Amniotic epithelial cell (primary cell): Measurements from ENCODE around the gene MAP3K10.
"Not testable (repeated sequence)": the region's sequence is repeated elsewhere in the genome, so short reads cannot be mapped to it uniquely, and the experiment has no call there.

ENCODE experiments used
- DNase-seq: peaks from one replicate; pipeline ENCODE4 v3.0.0-alpha.2; 2010; ENCODE audit warnings: low read depth

The MAP3K10 gene

GRCh38 chr19:40190891-40191835, at the start of gene MAP3K10:
TSS of gene MAP3K10 (plus strand) at chr19:40191426. CDS start at chr19:40192032, 606 bp downstream.
- peak; percentile 57 for DNase-seq

- DNase-seq, result no peak
Measured at GRCh38 chr19:40141551-40141950, 49.7 kb upstream of the MAP3K10 start.

- DNase-seq, result no peak
Measured at GRCh38 chr19:40143612-40144011, 47.6 kb upstream of the MAP3K10 start.

DNA sequence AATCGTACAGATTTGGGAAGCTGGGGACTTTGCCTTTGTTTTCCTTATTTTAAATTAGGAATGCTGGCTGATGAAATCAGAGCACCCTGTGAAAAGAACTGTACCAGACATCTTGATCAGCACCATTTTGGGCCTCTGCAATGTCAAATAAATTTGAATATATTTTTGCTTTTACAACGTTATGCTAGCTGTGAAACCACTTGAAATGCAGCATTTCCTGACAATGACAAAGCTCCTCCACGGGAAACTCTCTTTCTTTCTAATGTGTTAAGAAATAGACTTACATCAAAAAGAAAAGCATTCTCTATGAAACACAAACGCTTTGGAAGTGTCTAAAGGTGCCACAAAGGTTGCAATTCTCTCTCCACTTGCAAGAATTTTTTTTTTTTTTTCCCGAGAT, 47.1 kb upstream of the MAP3K10 start:
- DNase-seq, result no peak

- no peak for DNase-seq
Measured at GRCh38 chr19:40144947-40145748, 46.1 kb upstream of the MAP3K10 start.

- DNase-seq, result not testable (repeated sequence)
Measured at GRCh38 chr19:40145749-40146029, 45.5 kb upstream of the MAP3K10 start.

DNA sequence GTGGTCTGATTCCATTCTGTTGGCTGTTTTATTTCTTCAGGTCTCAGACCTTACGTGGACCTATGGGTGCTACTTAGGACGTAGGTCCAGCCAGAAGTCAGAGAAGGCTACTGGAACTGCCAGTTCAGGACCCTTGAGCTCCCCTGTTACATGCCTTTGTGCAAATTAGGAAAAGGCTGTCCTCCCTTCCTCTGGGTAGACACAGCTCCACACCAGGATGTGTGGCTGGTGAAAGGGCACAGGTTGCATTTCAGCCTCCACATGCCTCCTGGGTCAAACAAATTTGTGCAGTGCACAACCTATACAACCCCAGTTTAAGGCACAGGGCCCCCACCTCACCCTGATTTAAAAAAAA, 43.9 kb upstream of the MAP3K10 start:
- no peak for DNase-seq

GRCh38 chr19:40147693-40148347, 43.4 kb upstream of the MAP3K10 start:
- DNase-seq, result peak; percentile 50

DNA sequence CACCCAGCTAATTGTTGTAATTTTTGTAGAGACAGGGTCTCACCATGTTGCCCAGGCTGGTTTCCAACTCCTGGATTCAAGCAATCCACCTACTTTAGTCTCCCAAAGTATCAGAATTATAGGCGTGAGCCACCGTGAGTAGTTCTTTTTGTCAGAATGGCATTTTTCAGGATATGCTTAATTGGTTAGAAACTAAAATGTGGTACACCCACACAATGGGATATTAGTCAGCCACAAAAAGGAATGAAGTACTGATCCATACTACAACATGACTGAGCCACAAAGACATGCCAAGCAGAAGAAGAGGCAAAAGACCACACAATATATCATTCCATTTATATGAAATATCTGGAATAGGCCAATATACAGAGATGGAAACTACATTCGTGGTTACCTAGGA, 41.7 kb upstream of the MAP3K10 start:
- DNase-seq, result no peak

DNA sequence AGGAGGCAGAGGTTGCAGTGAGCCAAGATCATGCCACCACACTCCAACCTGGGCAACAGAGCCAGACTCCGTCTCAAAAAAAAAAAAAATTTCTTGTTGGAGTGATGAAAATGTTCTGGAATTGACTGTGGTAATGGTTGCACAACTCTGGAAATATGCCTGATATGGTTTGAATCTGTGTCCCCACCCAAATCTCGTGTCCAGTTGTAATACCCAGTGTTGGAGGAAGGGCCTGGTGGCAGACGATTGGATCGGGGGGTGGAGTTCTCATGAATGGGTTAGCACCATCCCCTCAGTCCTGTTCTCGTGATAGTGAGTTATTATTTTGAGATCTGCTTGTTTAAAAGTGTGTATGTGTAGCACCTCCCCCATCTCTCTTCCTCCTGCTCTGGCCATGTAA, 41.1 kb upstream of the MAP3K10 start:
- peak; percentile 35 for DNase-seq

DNA sequence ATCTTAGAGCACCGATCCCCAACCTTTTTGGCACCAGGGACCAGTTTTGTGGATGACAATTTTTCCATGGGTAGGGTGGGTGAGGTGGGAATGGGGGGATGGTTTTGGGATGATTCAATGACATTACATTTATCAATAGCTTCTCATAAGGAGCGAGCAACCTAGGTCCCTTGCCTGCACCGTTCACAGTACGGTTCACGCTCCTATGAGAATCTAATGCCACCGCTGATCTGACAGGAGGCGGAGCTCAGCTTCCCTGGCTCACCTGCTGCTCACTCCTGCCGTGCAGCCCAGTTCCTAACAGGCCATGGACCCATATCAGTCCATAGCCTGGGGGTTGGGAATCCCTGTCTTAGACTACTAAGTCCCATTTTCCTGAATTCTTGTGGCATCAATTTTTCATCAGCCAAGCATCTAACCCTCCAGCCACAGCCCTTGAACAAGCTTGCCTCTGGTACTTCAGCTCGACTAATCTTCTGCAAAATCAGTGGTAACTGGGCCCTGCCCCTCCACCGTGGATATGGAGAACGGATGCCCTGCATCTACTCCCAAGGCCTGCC, 37.0 kb upstream of the MAP3K10 start:
- DNase-seq, result no peak

DNA sequence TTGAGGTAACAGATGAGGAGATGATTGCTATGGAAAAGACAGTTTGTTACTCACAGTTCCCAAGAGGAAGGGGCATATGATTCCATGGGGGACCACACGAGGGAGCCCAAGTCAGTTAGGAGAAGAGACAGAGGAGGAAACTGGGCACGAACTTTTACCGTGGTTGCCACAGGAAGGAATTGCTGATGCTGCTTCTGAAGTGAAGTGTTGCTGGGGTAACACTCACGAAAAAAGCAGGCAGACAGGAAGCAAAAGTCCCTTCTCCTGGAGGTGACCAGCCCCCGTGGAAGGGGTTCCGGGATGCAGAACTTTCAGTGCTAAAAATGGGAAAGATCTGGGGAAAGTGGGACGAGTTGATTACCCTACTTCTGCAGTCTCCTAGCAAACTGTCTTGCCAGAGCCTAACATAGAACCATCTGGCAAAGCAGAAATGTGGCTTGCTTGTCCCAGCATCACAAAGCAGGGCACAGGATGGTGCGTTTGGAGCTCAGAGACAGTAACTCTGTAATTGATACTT, 35.4 kb upstream of the MAP3K10 start:
- DNase-seq, result peak; percentile 21

GRCh38 chr19:40157059-40157458, 34.2 kb upstream of the MAP3K10 start:
- DNase-seq, result no peak

DNA sequence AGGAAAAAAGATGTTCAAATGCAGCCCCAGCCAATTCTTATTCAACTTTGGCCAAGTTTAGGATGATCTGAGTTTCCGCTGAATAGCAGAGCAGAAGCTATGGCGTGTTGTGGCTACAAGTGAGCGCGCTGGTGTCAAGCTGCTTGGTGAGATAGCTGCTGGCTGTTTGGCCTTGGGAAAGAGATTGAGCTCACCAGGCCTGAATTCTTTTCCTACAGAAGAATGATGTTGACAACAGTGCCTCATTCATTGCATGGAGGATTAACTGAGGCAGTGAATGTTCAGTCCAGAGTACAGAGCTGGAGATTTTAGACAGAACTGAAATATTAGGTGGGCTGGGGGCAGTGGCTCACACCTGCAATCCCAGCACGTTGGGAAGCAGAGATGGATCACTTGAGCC, 31.5 kb upstream of the MAP3K10 start:
- DNase-seq, result peak; percentile 21

DNA sequence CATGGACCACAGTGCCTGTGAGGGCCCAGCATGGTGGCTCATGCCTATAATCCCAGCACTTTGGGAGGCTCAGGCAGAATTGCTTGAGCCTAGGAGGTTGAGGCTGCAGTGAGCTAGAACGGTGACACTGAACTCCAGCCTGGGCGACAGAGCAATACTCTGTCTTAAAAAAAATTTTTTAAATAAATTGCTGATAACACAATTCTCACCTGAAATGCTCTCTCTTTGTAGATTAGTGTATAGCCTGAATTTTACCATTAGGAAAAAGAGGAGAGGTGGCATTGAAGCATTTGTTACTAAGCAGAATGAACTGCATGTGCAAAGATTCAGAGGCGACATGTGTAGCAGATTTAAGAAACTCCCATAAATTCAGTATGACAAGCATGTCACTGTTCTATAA, 29.1 kb upstream of the MAP3K10 start:
- DNase-seq, result no peak

GRCh38 chr19:40163541-40164129, 27.6 kb upstream of the MAP3K10 start:
- no peak for DNase-seq

DNA sequence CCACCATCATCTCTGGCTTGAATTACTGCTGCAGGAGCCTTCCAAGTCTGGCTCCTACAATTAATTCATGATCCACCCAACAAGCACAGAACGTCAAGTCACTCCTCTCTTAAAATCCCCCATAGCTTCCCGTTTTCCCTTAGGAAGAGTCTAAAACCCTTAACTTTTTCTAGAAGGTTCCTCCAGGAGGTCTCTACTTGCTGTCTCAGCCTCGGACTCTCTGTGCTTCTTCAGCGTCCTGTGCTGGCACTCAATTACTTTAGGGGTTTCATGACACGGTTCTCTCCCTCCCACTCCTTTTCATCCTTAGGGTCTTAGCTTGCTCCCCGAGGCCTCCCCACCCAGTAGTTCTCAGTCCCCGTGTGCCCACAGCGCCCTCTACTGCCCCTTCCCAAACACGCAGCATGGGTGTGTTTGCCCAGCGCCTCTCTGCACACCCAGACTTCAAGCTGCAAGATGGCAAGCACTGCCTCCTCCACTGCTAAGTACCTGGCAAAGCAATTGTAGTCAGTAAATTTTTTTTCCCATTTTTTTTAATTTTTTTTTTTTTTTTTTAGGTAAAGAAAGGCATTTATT, 25.8 kb upstream of the MAP3K10 start:
- peak; percentile 15 for DNase-seq

DNA sequence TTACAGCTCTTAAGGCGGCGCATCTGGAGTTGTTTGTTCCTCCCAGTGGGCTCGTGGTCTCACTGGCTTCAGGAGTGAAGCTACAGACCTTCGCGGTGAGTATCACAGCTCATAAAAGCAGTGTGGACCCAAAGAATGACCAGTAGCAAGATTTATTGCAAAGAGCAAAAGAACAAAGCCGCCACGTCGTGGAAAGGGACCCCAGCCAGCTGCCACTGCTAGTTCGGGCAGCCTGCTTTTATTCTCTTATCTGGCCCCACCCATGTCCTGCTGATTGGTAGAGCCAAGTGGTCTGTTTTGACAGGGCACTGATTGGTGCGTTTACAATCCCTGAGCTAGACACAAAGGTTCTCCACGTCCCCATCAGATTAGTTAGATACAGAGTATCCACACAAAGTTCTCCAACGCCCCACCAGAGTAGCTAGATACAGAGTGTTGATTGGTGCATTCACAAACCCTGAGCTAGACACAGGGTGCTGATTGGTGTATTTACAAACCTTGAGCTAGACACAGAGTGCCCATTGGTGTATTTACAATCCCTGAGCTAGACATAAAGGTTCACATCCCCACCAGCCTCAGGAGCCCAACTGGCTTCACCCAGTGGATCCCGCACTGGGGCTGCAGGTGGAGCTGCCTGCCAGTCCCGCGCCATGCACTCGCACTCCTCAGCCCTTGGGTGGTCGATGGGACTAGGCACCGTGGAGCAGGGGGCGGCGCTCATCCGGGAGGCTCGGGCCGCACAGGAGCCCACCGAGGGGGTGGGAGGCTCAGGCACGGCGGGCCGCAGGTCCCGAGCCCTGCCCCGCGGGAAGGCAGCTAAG, 21.5 kb upstream of the MAP3K10 start:
- DNase-seq, result not testable (repeated sequence)

- not testable (repeated sequence) for DNase-seq
Measured at GRCh38 chr19:40170303-40170989, 20.8 kb upstream of the MAP3K10 start.

DNA sequence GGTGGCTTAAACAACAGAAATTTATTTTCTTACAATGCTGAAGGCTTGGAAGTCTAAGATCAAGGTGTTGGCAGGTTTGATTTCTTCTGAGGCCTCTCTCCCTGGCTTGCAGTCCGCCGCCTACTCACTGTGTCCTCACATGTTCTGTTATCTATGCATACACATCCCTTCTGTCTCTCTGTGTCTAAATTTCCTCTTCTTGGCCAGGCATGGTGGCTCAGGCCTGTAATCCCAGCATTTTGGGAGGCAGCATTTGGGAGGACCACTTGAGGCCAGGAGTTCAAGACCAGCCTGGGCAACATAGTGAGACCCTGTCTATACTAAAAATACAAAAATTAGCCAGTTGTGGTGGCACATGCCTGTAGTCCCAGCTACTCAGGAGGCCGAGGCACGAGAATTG, 19.9 kb upstream of the MAP3K10 start:
- not testable (repeated sequence) for DNase-seq
